HG03103 (cell line): ENCODE results near the gene KCNQ2.

Experiments
- ATAC-seq: cut with Tn5 transposase; IDR thresholded peaks from one replicate; pipeline ENCODE4 v1.9.1; 2021; ENCODE audit warnings: low read depth; ENCODE audit not compliant: unreplicated experiment

Gene KCNQ2

GRCh38 chr20:63361519-63362435, 110.7 kb downstream of the KCNQ2 start:
- ATAC-seq: no peak

- ATAC-seq: no peak
Measured at GRCh38 chr20:63360850-63361518, 111.5 kb downstream of the KCNQ2 start, which contains the start of gene CHRNA4. Gene CHRNA4, minus strand, starts transcription at chr20:63361349. Its CDS starts 184 bp downstream, at chr20:63361165.

- no peak for ATAC-seq
Measured at GRCh38 chr20:63359937-63360849, 112.3 kb downstream of the KCNQ2 start.

GRCh38 chr20:63359164-63359934, 113.1 kb downstream of the KCNQ2 start:
- ATAC-seq: no peak

- ATAC-seq: no peak
Measured at GRCh38 chr20:63357921-63358905, 114.2 kb downstream of the KCNQ2 start.

- ATAC-seq: no peak
Measured at GRCh38 chr20:63356931-63357879, 115.2 kb downstream of the KCNQ2 start.

GRCh38 chr20:63356511-63356910, 115.9 kb downstream of the KCNQ2 start:
- ATAC-seq: no peak

- no peak for ATAC-seq
Measured at GRCh38 chr20:63355781-63356295, 116.6 kb downstream of the KCNQ2 start.

GRCh38 chr20:63354636-63355350, 117.7 kb downstream of the KCNQ2 start:
- no peak for ATAC-seq

- no peak for ATAC-seq
Measured at GRCh38 chr20:63352811-63353221, 119.6 kb downstream of the KCNQ2 start.

- ATAC-seq: no peak
Measured at GRCh38 chr20:63351811-63352591, 120.5 kb downstream of the KCNQ2 start.

GRCh38 chr20:63351326-63351700, 121.1 kb downstream of the KCNQ2 start:
- no peak for ATAC-seq

GRCh38 chr20:63350597-63351325, 121.7 kb downstream of the KCNQ2 start:
- ATAC-seq: no peak
